Neutrophil (primary cell): ENCODE measurements around the gene SLC5A3.

ENCODE experiments used
- H3K27ac ChIP-seq: fragments of 200-600 bp; sonication (generic); 2 replicates; pipeline ENCODE4 v1.5.1; 2016; ENCODE audit warnings: mild to moderate bottlenecking, moderate library complexity
- H3K27me3 ChIP-seq: fragments of 200-600 bp; sonication (generic); 2 replicates; pipeline ENCODE4 v1.6.0; 2016; ENCODE audit warnings: mild to moderate bottlenecking
- H3K36me3 ChIP-seq: fragments of 200-600 bp; sonication (generic); 2 replicates; pipeline ENCODE4 v1.5.1; 2017
- H3K4me1 ChIP-seq, 2 experiments: fragments of 200-600 bp in 1 of 2; sonication (generic) in 1 of 2; 1 replicate in 1 of 2; 2 replicates in 1 of 2; pipeline versions ENCODE4 v1.5.1 to v1.6.1; 2013 to 2016; ENCODE audit warnings: low read depth in 1 of 2, low read length in 1 of 2, mild to moderate bottlenecking in 1 of 2, moderate library complexity in 1 of 2; ENCODE audit not compliant: control insufficient read depth in 1 of 2, insufficient read depth in 1 of 2
- H3K4me3 ChIP-seq, 2 experiments: fragments of 200-600 bp in 1 of 2; sonication (generic) in 1 of 2; 1 replicate in 1 of 2; 2 replicates in 1 of 2; pipeline ENCODE4 v1.5.1; 2013 to 2016; ENCODE audit warnings: low read depth in 1 of 2, low read length in 1 of 2, mild to moderate bottlenecking in 1 of 2, moderate library complexity in 1 of 2
- H3K9me3 ChIP-seq: fragments of 200-600 bp; sonication (generic); 2 replicates; pipeline ENCODE4 v1.5.1; 2016
- TF ChIP-seq, protein P1 (sequence below): fragments of 200-600 bp; sonication (generic); IDR thresholded peaks from 2 replicates; pipeline ENCODE4 v1.5.1; 2016; ENCODE audit warnings: antibody characterized with exemption

SLC5A3 gene

DNA sequence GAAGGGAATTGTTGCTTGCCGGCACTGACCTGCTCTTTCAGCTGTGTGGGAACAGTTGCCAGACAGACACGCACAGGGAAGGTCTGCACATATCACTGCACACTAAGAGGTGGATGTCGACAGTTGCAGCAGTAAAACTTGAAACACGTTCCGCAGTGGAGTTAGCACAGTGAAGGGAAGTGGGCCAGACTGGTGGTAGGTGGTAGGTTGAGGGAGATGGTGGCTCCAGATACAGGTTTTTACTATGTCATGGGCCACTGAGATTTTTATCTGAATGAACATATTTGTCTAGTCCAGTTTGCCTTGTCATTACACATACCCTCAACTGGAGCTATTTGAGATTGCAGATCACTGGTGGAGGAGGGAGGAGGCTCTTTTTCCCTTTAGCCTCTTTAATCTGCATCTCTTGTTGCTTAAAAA lies 13.5 kb downstream of the SLC5A3 start:
- H3K27me3 ChIP-seq = no peaks in the 10 kb centered on the region
- no peaks in the 10 kb centered on the region for H3K9me3 ChIP-seq
- H3K4me3 ChIP-seq = no peak overlapping the region
- H3K4me1 ChIP-seq = no peaks in the 10 kb centered on the region
- TF ChIP-seq, protein P1, sequence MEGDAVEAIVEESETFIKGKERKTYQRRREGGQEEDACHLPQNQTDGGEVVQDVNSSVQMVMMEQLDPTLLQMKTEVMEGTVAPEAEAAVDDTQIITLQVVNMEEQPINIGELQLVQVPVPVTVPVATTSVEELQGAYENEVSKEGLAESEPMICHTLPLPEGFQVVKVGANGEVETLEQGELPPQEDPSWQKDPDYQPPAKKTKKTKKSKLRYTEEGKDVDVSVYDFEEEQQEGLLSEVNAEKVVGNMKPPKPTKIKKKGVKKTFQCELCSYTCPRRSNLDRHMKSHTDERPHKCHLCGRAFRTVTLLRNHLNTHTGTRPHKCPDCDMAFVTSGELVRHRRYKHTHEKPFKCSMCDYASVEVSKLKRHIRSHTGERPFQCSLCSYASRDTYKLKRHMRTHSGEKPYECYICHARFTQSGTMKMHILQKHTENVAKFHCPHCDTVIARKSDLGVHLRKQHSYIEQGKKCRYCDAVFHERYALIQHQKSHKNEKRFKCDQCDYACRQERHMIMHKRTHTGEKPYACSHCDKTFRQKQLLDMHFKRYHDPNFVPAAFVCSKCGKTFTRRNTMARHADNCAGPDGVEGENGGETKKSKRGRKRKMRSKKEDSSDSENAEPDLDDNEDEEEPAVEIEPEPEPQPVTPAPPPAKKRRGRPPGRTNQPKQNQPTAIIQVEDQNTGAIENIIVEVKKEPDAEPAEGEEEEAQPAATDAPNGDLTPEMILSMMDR = no peak
- no peak overlapping the region for H3K27ac ChIP-seq
- peaks cover 3% of the 10 kb centered on the region for H3K36me3 ChIP-seq

DNA sequence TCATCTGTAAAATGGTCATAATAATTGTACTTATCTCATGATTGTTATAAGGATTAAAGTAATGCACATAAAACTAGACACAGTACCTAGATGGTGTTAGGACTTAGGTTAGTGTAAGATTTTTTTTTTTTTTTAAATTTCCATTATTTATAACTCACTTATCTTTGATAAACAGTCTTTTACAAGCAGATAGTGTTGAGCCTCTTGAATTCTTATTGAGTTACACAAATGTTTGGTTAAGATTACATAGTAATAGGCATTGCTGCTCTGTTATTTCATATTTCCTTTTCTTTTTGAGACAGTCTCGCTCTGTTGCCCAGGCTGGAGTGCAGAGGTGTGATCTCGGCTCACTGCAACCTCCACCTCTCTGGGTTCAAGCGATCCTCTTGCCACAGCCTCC lies 15.4 kb downstream of the SLC5A3 start:
- H3K27me3 ChIP-seq = no peaks in the 10 kb centered on the region
- no peaks in the 10 kb centered on the region for H3K9me3 ChIP-seq
- H3K4me3 ChIP-seq = no peak overlapping the region
- H3K36me3 ChIP-seq = no peaks in the 10 kb centered on the region
- TF ChIP-seq, protein P1 = no peak
- no peaks in the 10 kb centered on the region for H3K4me1 ChIP-seq
- no peak overlapping the region for H3K27ac ChIP-seq

DNA sequence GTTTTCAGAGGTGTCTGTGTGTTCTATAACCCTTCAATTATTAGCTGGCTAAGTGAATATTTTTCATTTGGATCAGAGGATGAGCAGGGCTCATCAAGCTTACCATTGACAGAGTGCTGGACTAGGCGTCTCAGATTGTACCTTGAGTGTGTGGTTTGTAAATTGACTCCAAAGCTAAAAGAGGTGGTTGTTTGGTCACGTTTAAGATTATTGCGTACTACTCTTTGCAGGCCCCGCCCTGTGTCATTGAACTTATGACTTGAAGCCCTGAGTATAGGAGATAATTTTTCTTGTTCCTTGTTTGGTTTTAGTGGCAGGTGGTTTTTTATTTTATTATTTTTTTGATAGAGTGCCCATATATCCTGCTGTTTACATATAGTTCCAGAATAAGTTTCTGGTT lies 17.7 kb downstream of the SLC5A3 start:
- TF ChIP-seq, protein P1 = no peak
- Histone ChIP-seq H3K4me3 (no peak overlapping the region), H3K27ac (no peak overlapping the region), H3K36me3 (peaks cover 13% of the 10 kb centered on the region), H3K9me3 (no peaks in the 10 kb centered on the region), H3K4me1 (no peaks in the 10 kb centered on the region), H3K27me3 (no peaks in the 10 kb centered on the region)

DNA sequence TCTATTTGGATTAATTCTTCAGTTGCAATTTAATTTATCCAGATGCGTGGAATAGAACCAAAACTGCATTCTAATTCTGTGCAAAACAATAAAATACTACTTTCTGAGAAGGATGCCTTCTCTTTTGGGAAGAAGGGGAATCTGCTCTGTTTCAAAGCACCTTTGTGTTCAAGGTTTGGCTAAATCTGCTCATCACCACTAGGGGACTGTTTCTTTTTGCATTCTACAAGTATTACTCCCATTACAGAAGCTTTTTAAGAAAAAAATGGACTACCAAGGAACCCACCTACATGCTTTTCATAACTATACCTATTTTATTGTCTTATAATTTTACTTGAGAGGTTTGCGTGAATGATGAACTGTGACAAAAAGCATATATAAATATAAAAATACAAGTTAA lies 18.2 kb downstream of the SLC5A3 start:
- Histone ChIP-seq H3K4me1 (no peaks in the 10 kb centered on the region), H3K36me3 (peaks cover 19% of the 10 kb centered on the region), H3K9me3 (no peaks in the 10 kb centered on the region), H3K27ac (no peak overlapping the region), H3K27me3 (no peaks in the 10 kb centered on the region), H3K4me3 (no peak overlapping the region)
- TF ChIP-seq, protein P1 = no peak

DNA sequence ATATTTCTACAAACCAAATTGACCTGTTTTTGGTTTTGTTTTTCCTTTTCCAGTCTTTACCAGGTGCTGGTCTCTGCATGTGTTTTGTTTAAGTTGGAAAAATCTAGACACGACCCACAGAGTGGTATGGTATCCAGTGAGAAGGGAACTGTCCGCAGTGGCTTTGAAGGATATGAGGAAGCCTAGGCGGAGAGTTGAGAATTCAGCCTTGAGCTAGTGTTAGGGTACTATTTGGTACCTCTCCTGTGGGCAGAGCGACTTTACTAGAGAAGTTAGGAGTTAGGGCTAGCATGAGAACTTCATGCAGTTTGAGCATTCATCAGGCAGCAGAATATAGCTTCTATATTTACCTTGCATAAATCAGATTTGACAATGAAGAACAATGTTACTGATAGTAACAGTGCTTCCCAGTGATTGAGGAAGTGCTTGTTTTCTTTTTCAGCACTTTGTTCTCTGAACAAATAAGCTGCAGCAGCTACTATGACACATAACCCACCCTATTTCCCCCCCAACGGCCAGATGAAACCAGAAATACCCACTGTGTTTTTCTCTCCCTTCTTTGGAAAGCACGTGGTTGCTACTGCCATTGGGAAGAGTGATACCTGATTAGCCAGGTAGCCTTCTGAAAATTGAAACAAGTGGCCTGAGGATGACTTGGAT lies 19.0 kb downstream of the SLC5A3 start:
- no peak overlapping the region for H3K4me3 ChIP-seq
- no peaks in the 10 kb centered on the region for H3K9me3 ChIP-seq
- H3K27ac ChIP-seq = peak overlapping the region; percentile 46
- H3K36me3 ChIP-seq = peaks cover 19% of the 10 kb centered on the region
- no peaks in the 10 kb centered on the region for H3K27me3 ChIP-seq
- no peaks in the 10 kb centered on the region for H3K4me1 ChIP-seq
- TF ChIP-seq, protein P1 = no peak

DNA sequence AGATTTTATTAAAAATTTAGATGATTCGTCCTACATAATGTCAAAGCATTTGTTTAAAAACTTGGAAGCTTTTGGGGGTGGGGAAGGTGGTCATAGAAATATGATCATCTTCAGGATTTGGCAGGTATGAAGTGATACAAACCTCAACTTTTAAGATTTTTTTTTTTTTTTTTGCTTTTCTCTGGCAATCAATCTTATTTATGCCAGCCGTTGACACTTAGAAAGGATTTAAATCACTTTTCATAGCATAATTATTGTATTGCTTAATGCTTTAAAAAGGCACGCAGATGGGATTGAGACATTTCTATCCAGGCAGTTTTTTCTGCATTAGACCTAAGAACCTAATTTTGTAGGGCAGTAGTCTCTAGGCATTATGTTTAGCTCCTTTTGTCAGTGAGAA lies 19.7 kb downstream of the SLC5A3 start:
- no peak overlapping the region for H3K4me3 ChIP-seq

More for the DNA sequence above, 19.7 kb downstream of the SLC5A3 start:
- no peak overlapping the region for H3K27ac ChIP-seq
- no peaks in the 10 kb centered on the region for H3K4me1 ChIP-seq
- H3K9me3 ChIP-seq = no peaks in the 10 kb centered on the region
- no peaks in the 10 kb centered on the region for H3K27me3 ChIP-seq
- peaks cover 19% of the 10 kb centered on the region for H3K36me3 ChIP-seq
- TF ChIP-seq, protein P1 = no peak
